Loucy (cell line): ENCODE results near the gene SUSD6.

Experiments
- EZH2phosphoT487 ChIP-seq: fragments of 200-600 bp; IDR thresholded peaks from 2 replicates; pipeline ENCODE4 v1.6.1; 2018; ENCODE audit warnings: antibody characterized with exemption, mild to moderate bottlenecking, moderate library complexity, borderline replicate concordance
- TF ChIP-seq, protein P1 (sequence below): fragments of 200-600 bp; sonication (generic); conservative IDR thresholded peaks from 2 replicates; pipeline ENCODE4 v1.5.1; 2014; ENCODE audit warnings: mild to moderate bottlenecking, antibody characterized with exemption, low read length

DNA sequence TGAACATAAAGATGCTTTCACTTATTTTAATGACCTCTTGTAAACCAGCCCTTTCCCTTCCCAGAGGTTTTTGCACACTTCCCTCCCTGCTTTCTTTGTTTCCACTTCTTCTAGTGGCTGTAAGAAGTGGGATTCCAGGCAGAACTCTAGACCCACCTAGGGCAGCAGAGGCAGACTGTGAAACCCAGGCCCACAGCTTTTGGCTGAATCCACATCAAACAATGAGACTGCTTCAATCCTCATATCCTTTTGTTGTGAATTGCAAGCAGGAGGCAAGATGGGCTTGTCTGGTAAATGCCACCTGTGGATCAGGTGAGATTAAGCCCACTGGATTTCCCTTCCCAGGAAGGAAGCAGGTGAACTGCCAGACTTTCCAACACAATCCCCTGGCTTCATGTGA is 49.5 kb upstream of the SUSD6 start:
- TF ChIP-seq, protein P1, sequence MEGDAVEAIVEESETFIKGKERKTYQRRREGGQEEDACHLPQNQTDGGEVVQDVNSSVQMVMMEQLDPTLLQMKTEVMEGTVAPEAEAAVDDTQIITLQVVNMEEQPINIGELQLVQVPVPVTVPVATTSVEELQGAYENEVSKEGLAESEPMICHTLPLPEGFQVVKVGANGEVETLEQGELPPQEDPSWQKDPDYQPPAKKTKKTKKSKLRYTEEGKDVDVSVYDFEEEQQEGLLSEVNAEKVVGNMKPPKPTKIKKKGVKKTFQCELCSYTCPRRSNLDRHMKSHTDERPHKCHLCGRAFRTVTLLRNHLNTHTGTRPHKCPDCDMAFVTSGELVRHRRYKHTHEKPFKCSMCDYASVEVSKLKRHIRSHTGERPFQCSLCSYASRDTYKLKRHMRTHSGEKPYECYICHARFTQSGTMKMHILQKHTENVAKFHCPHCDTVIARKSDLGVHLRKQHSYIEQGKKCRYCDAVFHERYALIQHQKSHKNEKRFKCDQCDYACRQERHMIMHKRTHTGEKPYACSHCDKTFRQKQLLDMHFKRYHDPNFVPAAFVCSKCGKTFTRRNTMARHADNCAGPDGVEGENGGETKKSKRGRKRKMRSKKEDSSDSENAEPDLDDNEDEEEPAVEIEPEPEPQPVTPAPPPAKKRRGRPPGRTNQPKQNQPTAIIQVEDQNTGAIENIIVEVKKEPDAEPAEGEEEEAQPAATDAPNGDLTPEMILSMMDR, result no peak
- no peak for TF ChIP-seq EZH2phosphoT487
